ENCODE results near the gene DCTN4. TPM values are rescaled to one million over a fixed set of nuclear protein-coding genes. Genes with fewer than 3 reads are reported as not detected.

DCTN4 gene
- total and polyA plus RNA-seq, 9 of the 15 experiments (the other 6 are each of a cell fraction or from before 2014, with no cell fraction given): 20.4 to 64.9 (median 49.9) TPM

DNA sequence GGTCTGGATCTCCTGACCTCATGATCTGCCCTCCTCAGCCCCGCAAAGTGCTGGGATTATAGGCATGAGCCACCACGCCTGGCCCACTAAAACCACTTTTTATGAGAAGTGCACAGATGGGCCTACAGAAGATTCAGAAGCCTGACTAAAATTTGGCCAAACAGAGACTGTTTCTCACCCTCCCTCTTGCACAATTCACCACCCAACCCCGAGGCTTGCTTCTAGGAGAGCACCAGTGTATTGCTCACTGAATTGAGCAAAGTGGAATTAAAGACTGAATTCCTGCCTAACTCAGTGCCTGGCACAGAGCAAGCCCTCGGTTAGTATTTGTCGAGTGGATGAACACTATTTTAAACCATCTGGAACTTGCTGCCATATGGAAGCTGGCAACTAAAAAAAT, 3.4 kb upstream of the DCTN4 start:
- FAIRE-seq: no peak
- Histone ChIP-seq H3K79me2 (ENCODE audit: control insufficient read depth, insufficient read depth, low read length) (peaks cover 11% of the 10 kb centered on the region), H3K9ac (ENCODE audit: insufficient read depth in 1 of 2, low read depth in 2 of 2, low read length in 2 of 2) (no peak overlapping the region), H3K9me1 (ENCODE audit: control insufficient read depth, insufficient read depth, low read length) (no peaks in the 10 kb centered on the region), H3K4me3 (no peak overlapping the region), H3K36me3 (ENCODE audit: control insufficient read depth, insufficient read depth, low read length) (no peaks in the 10 kb centered on the region; the same call in 2 of the 3 replicates), H3K4me1 (replicated peaks in 1 of 2; ENCODE audit: control insufficient read depth in 2 of 2, insufficient read depth in 2 of 2, low read length in 2 of 2) (peaks cover 10 to 45% of the 10 kb centered on the region in 2 experiments; a peak in 4 of 5 replicates), H3K4me2 (ENCODE audit: insufficient read depth, low read length) (no peak overlapping the region), H3K27me3 (ENCODE audit: control insufficient read depth in 2 of 2, insufficient read depth in 2 of 2, low read length in 2 of 2) (no peaks in the 10 kb centered on the region), H3K27ac (ENCODE audit: extremely low read depth, low read depth, low read length) (peak overlapping the region; percentile 86; the same call in 2 of the 3 replicates), H2AFZ (ENCODE audit: low read depth, low read length) (peak overlapping the region; percentile 82), H4K20me1 (replicated peaks; ENCODE audit: control insufficient read depth, insufficient read depth, low read length) (no peaks in the 10 kb centered on the region), H3K9me3 (replicated peaks; ENCODE audit: control insufficient read depth, insufficient read depth, low read depth, low read length) (peaks cover 10% of the 10 kb centered on the region; the same call in 1 of the 2 replicates)
- 85% methylated on average over 5 of the region's 5 CpGs for WGBS (ENCODE audit: insufficient coverage, low coverage, missing lambda C conversion rate)
- no TSS peak for BruUV-seq (replicated peaks)
- no peak for DNase-seq (ENCODE audit: extremely low read depth in 1 of 4, low spot score in 3 of 4)
- in situ Hi-C loops (cut with MboI): no loop called here
- POLR2A ChIA-PET: interaction anchor here (1.2 kb wide), 1 partner anchor 11 kb away, joined by 3 read pairs; no protein-coding TSS in a partner anchor
- intact Hi-C loops (cut with micrococcal nuclease): loop anchor here (2.0 to 5.0 kb wide), 3 partner anchors 17 to 85 kb away; partner anchors contain the start of genes IRGM and SMIM3
- ATAC-seq: no peak
- CTCF ChIA-PET (ENCODE audit: low intra/inter-chr PET ratio): no interaction called here
- TF ChIP-seq, protein P1, sequence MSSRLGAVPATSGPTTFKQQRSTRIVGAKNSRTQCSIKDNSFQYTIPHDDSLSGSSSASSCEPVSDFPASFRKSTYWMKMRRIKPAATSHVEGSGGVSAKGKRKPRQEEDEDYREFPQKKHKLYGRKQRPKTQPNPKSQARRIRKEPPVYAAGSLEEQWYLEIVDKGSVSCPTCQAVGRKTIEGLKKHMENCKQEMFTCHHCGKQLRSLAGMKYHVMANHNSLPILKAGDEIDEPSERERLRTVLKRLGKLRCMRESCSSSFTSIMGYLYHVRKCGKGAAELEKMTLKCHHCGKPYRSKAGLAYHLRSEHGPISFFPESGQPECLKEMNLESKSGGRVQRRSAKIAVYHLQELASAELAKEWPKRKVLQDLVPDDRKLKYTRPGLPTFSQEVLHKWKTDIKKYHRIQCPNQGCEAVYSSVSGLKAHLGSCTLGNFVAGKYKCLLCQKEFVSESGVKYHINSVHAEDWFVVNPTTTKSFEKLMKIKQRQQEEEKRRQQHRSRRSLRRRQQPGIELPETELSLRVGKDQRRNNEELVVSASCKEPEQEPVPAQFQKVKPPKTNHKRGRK (tag; IDR thresholded peaks at IDR 0.05): no peak
- TF ChIP-seq ZNF384 (IDR thresholded peaks at IDR 0.05; ENCODE audit: low read depth, low read length) (no peak), TEAD4 (IDR thresholded peaks at IDR 0.05; ENCODE audit: low read length) (no peak), TEAD4 (CRISPR knock-in tag; IDR thresholded peaks at IDR 0.05; ENCODE audit: borderline replicate concordance) (no peak), CEBPB (tag; IDR thresholded peaks at IDR 0.05) (peak; percentile 45), POLR2AphosphoS2 (IDR thresholded peaks at IDR 0.05; ENCODE audit: low read length) (no peak), ZFX (CRISPR knock-in tag; IDR thresholded peaks at IDR 0.05) (peak; percentile 34; the same call in 1 of the 2 replicates)
